ENCODE results near the gene CSRP2. TPM values are rescaled to one million over a fixed set of nuclear protein-coding genes. Genes with fewer than 3 reads are reported as not detected.

Gene CSRP2
- total and polyA plus RNA-seq, 2 donors from 2014 or later = 40.8 to 189 TPM

- no peaks in the 10 kb centered on the region for H3K36me3 ChIP-seq (ENCODE audit: control insufficient read depth in 2 of 3, insufficient read depth in 3 of 3, low read length in 3 of 3)
- no peak overlapping the region for H3K9ac ChIP-seq (ENCODE audit: low read length in 3 of 3)
- FAIRE-seq = no peak
- no peaks in the 10 kb centered on the region for H3K27me3 ChIP-seq (ENCODE audit: control insufficient read depth, insufficient read depth, low read length)
- no peak for TF ChIP-seq CTCF (IDR thresholded peaks at IDR 0.05; ENCODE audit: borderline replicate concordance, extremely low read depth, insufficient read depth)
- intact Hi-C loops (cut with DNase I) = no loop called here
- H3K4me1 ChIP-seq (ENCODE audit: control insufficient read depth in 2 of 3, insufficient read depth in 2 of 3, low read depth in 1 of 3, low read length in 3 of 3) = no peaks in the 10 kb centered on the region
- no peak for DNase-seq
- H3K9me3 ChIP-seq (ENCODE audit: control insufficient read depth in 2 of 3, insufficient read depth in 1 of 3, low read length in 3 of 3) = peaks cover 0 to 3% (median 0%) of the 10 kb centered on the region in 3 donors
- H3K27ac ChIP-seq (ENCODE audit: low read depth in 2 of 2, low read length in 2 of 2) = no peak overlapping the region
- H3K4me3 ChIP-seq (ENCODE audit: low read length in 3 of 3) = no peak overlapping the region
Observed at GRCh38 chr12:76890151-76891143, 11.6 kb upstream of the CSRP2 start.

GRCh38 chr12:76888775-76889174 lies 10.0 kb upstream of the CSRP2 start:
- Histone ChIP-seq H3K9me3 (ENCODE audit: control insufficient read depth in 2 of 3, insufficient read depth in 1 of 3, low read length in 3 of 3) (no peaks in the 10 kb centered on the region), H3K27me3 (ENCODE audit: control insufficient read depth, insufficient read depth, low read length) (no peaks in the 10 kb centered on the region), H3K4me1 (ENCODE audit: control insufficient read depth in 2 of 3, insufficient read depth in 2 of 3, low read depth in 1 of 3, low read length in 3 of 3) (no peaks in the 10 kb centered on the region), H3K4me3 (ENCODE audit: low read length in 3 of 3) (no peak overlapping the region), H3K27ac (ENCODE audit: low read depth in 2 of 2, low read length in 2 of 2) (no peak overlapping the region), H3K9ac (ENCODE audit: low read length in 3 of 3) (no peak overlapping the region), H3K36me3 (ENCODE audit: control insufficient read depth in 2 of 3, insufficient read depth in 3 of 3, low read length in 3 of 3) (no peaks in the 10 kb centered on the region)
- intact Hi-C loops (cut with DNase I) = no loop called here
- DNase-seq = no peak
- no peak for TF ChIP-seq CTCF (IDR thresholded peaks at IDR 0.05; ENCODE audit: borderline replicate concordance, extremely low read depth, insufficient read depth)
- no peak for FAIRE-seq

- Histone ChIP-seq H3K9ac (ENCODE audit: low read length in 3 of 3) (no peak overlapping the region), H3K9me3 (ENCODE audit: control insufficient read depth in 2 of 3, insufficient read depth in 1 of 3, low read length in 3 of 3) (no peaks in the 10 kb centered on the region), H3K36me3 (ENCODE audit: control insufficient read depth in 2 of 3, insufficient read depth in 3 of 3, low read length in 3 of 3) (no peaks in the 10 kb centered on the region), H3K4me3 (ENCODE audit: low read length in 3 of 3) (no peak overlapping the region), H3K27me3 (ENCODE audit: control insufficient read depth, insufficient read depth, low read length) (no peaks in the 10 kb centered on the region), H3K27ac (ENCODE audit: low read depth in 2 of 2, low read length in 2 of 2) (no peak overlapping the region), H3K4me1 (ENCODE audit: control insufficient read depth in 2 of 3, insufficient read depth in 2 of 3, low read depth in 1 of 3, low read length in 3 of 3) (no peaks in the 10 kb centered on the region)
- intact Hi-C loops (cut with DNase I) = no loop called here
- no peak for TF ChIP-seq CTCF (IDR thresholded peaks at IDR 0.05; ENCODE audit: borderline replicate concordance, extremely low read depth, insufficient read depth)
- no peak for FAIRE-seq
- DNase-seq = peak; percentile 50 to 88 (median 62)
Observed at GRCh38 chr12:76883811-76884210, 5.0 kb upstream of the CSRP2 start.

Measured in kidney (tissue), 14 donors.